ENCODE measurements around the gene MATCAP1. TPM values are rescaled to one million over a fixed set of nuclear protein-coding genes. Genes with fewer than 3 reads are reported as not detected.

Gene MATCAP1
- total and polyA plus RNA-seq, 2 of the 13 experiments (the other 11 are each of a cell fraction or from before 2014, with no cell fraction given) = 11.2 to 24.5 TPM

DNA sequence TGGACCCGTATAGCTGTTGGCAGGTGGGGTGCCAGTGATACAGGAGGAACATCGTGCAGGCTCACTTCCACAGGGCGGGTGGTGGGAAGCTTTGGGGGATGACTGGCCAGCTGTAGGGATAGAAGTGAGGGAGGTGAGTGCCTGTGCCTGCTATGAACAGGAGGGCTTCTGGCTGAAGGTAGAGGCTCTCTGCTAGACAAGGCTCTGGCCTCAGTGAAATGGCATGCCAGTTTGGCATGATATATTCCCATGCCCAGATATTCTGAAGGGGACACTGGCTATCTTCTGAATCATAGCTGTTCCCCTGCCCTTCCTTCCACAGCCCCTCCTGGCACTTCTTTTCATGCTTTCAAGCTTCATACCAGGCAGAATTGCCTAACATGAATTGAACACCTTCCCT, 54.9 kb downstream of the MATCAP1 start:
- TF ChIP-seq SATB2 (CRISPR knock-in tag; IDR thresholded peaks at IDR 0.05) (no peak), ZNF350 (CRISPR knock-in tag; IDR thresholded peaks at IDR 0.05; ENCODE audit: borderline replicate concordance, low read depth) (no peak), RAD51 (IDR thresholded peaks at IDR 0.05; ENCODE audit: borderline replicate concordance) (no peak), REXO4 (CRISPR knock-in tag; IDR thresholded peaks at IDR 0.05; ENCODE audit: borderline replicate concordance) (no peak), HDAC1 (CRISPR knock-in tag; IDR thresholded peaks at IDR 0.05) (no peak), TRIM24 (CRISPR knock-in tag; IDR thresholded peaks at IDR 0.05) (no peak), ZNF552 (CRISPR knock-in tag; IDR thresholded peaks at IDR 0.05; ENCODE audit: borderline replicate concordance) (no peak), ZNF563 (CRISPR knock-in tag; IDR thresholded peaks at IDR 0.05) (no peak), SIN3B (IDR thresholded peaks at IDR 0.05; ENCODE audit: low read length) (no peak), NCOR1 (IDR thresholded peaks at IDR 0.05; ENCODE audit: borderline replicate concordance, low read length) (no peak), ZFP90 (CRISPR knock-in tag; IDR thresholded peaks at IDR 0.05; ENCODE audit: borderline replicate concordance) (no peak), ZNF3 (CRISPR knock-in tag; IDR thresholded peaks at IDR 0.05) (no peak), ZNF761 (CRISPR knock-in tag; conservative IDR thresholded peaks at IDR 0.05) (no peak), RBM22 (optimal IDR thresholded peaks at IDR 0.05; ENCODE audit: low read length) (no peak)
- TF ChIP-seq, protein P1, sequence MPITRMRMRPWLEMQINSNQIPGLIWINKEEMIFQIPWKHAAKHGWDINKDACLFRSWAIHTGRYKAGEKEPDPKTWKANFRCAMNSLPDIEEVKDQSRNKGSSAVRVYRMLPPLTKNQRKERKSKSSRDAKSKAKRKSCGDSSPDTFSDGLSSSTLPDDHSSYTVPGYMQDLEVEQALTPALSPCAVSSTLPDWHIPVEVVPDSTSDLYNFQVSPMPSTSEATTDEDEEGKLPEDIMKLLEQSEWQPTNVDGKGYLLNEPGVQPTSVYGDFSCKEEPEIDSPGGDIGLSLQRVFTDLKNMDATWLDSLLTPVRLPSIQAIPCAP (CRISPR knock-in tag; IDR thresholded peaks at IDR 0.05; ENCODE audit: low read depth) = no peak
- TF ChIP-seq, protein P2, sequence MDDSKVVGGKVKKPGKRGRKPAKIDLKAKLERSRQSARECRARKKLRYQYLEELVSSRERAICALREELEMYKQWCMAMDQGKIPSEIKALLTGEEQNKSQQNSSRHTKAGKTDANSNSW (CRISPR knock-in tag; IDR thresholded peaks at IDR 0.05; ENCODE audit: borderline replicate concordance) = no peak
- TF ChIP-seq, protein P3, sequence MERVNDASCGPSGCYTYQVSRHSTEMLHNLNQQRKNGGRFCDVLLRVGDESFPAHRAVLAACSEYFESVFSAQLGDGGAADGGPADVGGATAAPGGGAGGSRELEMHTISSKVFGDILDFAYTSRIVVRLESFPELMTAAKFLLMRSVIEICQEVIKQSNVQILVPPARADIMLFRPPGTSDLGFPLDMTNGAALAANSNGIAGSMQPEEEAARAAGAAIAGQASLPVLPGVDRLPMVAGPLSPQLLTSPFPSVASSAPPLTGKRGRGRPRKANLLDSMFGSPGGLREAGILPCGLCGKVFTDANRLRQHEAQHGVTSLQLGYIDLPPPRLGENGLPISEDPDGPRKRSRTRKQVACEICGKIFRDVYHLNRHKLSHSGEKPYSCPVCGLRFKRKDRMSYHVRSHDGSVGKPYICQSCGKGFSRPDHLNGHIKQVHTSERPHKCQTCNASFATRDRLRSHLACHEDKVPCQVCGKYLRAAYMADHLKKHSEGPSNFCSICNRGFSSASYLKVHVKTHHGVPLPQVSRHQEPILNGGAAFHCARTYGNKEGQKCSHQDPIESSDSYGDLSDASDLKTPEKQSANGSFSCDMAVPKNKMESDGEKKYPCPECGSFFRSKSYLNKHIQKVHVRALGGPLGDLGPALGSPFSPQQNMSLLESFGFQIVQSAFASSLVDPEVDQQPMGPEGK (CRISPR knock-in tag; IDR thresholded peaks at IDR 0.05) = no peak
- H2AFZ ChIP-seq (ENCODE audit: low read length) = no peak overlapping the region

More for the DNA sequence above, 54.9 kb downstream of the MATCAP1 start:
- no TSS peak for BruUV-seq (replicated peaks)
- no peak overlapping the region for H3K9ac ChIP-seq (ENCODE audit: insufficient read depth, low read depth, low read length)
- peaks cover 25% of the 10 kb centered on the region for H3K79me2 ChIP-seq (ENCODE audit: insufficient read depth, low read length)
- FAIRE-seq (no peak), ATAC-seq (no peak; the same call in 1 of the 3 replicates), DNase-seq (ENCODE audit: low spot score) (no peak)
- ChIA-PET POLR2A (interaction anchor here (0.6 to 3.5 kb wide), 7 partner anchors 8 to 107 kb away, joined by 3 to 16 read pairs (median 5); partner anchors contain the start of genes B3GNT9 and CBFB), CTCF (ENCODE audit: low intra/inter-chr PET ratio, low total read pairs) (no interaction called here)
- H3K4me3 ChIP-seq (replicated peaks in 1 of 3; ENCODE audit: insufficient read depth in 1 of 3, low read depth in 2 of 3, low read length in 3 of 3) = no peak overlapping the region
- no peak overlapping the region for H3K27ac ChIP-seq (ENCODE audit: extremely low read length, insufficient read depth, low read length)
- H3K4me1 ChIP-seq (ENCODE audit: insufficient read depth, low read length) = no peaks in the 10 kb centered on the region; the same call in 1 of the 2 replicates
- no peaks in the 10 kb centered on the region for H3K9me3 ChIP-seq (ENCODE audit: low read length)
- H4K20me1 ChIP-seq (ENCODE audit: insufficient read depth, low read length) = peaks cover 18% of the 10 kb centered on the region
- in situ Hi-C loops (cut with HindIII; ENCODE audit: extremely low pct_ligation_motif_present, low pct_unique_long_range_greater_than_20kb) (no loop called here), intact Hi-C loops (cut with micrococcal nuclease; ENCODE audit: unreplicated experiment) (no loop called here)
- peaks cover 58 to 84% of the 10 kb centered on the region in 2 experiments for H3K36me3 ChIP-seq (replicated peaks in 1 of 2; ENCODE audit: control insufficient read depth in 1 of 2, insufficient read depth in 2 of 2, low read length in 2 of 2)
- H3K27me3 ChIP-seq (ENCODE audit: control insufficient read depth in 1 of 2, insufficient read depth in 2 of 2, low read length in 2 of 2) = no peaks in the 10 kb centered on the region
- 96% methylated on average over 3 of the region's 3 CpGs for WGBS (ENCODE audit: low lambda C conversion rate)
- H3K4me2 ChIP-seq (ENCODE audit: low read depth, low read length) = no peak overlapping the region

Data from HepG2 (cell line).